ENCODE results near the gene ISOC2.
"Not testable (repeated sequence)": the region's sequence is repeated elsewhere in the genome, so short reads cannot be mapped to it uniquely, and the experiment has no call there.

The ISOC2 gene

DNA sequence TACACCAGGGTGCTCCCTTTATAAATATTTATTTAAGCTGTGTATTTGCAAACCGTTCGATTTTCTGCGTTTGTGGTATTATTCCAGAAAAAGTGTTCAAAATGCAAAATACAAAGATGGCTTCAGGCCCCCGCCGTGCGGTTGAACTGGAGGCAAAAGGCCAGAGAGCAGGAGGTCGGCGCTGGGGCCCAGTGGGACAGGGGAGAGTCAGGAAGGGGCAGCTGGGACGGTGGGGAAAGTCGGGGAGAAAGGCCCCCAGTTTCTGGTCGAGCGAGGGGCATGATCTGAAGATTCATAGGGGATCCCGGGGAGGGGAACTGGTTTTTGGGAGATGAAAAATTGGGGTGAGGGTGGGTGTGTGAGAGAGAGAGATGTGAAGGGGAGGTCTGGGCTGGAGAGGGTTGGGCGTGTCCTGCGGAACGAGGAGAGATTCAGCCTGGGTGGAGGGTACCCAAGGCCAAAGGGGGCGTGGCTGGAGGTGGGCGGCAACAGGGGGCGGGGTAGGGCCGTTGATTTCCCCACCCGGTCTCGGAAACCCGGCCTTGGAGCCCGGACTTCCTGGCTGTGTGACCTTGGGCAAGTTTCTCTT lies 678 bp downstream of the ISOC2 start:
- peak in 34 of 56 donors; percentile 12 to 66 (median 41) for DNase-seq

GRCh38 chr19:55459950-55460657 lies 1.3 kb downstream of the ISOC2 start:
- peak in 2 of 56 donors; percentile 17 to 38 for DNase-seq

GRCh38 chr19:55459551-55459949 lies 1.9 kb downstream of the ISOC2 start:
- DNase-seq: no peak

DNA sequence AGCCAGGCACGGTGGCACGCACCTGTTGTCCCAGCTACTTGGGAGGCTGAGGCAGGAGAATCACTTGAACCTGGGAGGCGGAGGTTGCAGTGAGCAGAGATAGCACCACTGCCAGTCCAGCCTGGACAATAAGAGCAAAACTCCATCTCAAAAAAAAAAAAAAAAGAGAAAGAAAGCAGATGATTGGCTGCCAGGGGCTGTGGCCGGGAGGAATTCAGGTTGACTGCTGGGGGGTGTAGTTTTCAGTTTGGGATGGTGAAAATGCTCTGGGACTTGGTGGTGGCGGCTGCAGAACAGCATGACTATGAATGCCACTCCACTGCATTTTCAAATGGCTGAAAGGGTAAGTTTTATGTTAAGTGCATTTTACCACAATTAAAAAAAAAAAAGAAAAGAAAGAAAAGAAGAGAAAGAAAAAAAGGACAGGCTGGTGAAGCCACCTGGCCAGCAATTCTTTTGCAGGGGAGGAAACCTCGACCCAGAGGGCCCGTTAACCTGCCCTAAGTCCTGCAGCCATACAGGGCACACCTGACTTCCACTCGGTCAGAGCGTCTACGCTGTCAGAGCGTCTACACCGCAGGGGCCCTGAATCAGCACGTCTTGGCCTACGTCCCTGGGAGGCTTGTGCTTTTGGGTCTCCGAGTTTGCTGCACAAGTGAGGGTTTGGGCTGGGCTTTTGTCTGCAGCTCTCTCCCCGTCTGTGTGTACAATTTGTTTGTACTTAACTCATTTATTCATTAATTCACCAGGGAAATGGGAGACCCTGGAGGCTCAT lies 3.6 kb downstream of the ISOC2 start:
- no peak for DNase-seq

DNA sequence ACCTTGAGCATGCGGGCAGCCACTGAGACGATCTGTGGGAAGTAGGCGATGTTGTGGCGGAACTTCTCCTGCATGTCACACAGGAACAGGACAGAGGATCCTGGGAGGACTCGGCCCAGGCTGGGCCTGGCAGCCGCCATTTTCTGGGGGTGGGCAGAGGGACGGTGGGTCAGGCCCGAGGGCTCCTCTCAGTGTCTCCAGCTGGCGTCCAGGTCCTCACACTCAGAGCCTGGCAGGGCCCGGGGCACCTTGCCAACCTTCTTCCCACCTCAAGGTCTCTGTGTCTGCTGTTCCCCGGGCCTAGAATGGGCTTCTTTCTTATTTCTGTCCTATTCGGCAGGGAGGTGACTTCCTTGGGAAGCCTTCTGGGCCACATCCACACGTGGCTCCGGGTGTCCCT lies 5.1 kb downstream of the ISOC2 start:
- no peak for DNase-seq

DNA sequence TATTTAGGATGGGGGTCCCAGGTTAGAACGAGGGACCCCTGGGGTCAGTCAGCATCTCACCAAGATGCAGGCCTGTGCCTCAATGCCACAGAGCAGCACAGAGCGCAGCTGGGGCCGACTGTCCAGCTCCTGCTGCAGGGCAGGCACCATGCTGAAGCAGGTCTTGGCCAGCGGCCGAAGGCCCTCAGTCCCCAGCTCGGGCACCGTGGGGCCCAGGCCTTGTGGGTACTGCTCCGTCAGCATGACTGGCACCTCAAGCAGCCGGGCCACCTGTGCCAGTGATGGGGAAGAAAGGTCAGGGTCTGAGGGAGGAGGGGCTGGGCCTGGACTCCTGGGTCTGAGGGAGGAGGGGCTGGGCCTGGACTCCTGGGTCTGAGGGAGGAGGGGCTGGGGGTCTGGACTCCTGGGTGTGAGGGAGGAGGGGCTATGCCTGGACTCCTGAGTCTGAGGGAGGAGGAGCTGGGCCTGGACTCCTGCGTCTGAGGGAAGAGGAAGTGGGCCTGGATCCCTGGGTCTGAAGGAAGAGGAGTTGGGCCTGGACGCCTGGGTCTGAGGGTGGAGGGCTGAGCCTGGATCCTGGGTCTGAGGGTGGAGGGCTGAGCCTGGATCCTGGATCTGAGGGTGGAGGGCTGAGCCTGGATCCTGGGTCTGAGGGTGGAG lies 5.7 kb downstream of the ISOC2 start:
- DNase-seq: no peak

GRCh38 chr19:55454787-55455243 lies 6.6 kb downstream of the ISOC2 start:
- peak in 36 of 56 donors; percentile 11 to 75 (median 39) for DNase-seq

GRCh38 chr19:55453511-55454260 lies 7.8 kb downstream of the ISOC2 start:
- no peak for DNase-seq

DNA sequence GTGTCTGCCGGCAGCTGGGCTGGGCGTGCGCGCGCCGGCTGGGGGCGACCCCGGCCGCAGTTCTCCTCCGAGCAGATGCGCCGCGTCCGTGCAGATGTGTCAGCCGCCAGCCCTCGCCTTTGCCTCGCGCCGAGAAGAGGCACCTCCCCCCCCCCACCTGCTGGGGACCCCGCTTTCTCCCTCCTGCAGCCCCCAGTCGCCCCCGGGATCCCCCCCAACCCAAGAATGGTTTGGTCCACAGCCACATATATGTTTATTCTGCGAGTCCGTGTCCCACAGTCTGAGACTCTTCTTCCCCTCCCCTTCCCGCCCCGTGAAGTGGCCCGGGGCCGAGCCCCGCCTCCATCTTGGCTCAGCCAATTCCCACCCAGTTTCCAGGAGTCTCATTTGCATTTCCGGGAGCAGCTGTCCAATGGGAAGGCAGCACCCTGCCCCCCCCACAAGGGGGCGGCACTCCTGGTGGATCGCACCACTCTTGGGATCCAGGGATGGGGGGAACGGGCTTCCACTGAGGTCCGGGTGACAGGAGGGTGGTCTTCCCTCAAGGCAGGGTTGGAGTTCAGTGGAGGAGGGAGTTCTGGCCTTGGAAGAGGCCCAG lies 8.6 kb downstream of the ISOC2 start:
- DNase-seq: peak; percentile 32 to 98 (median 91)

GRCh38 chr19:55451965-55452748 lies 9.3 kb downstream of the ISOC2 start:
- DNase-seq: peak in 36 of 56 donors; percentile 18 to 75 (median 49)

- peak in 3 of 56 donors; percentile 40 to 57 (median 46) for DNase-seq
Measured at GRCh38 chr19:55451163-55451964, 10.1 kb downstream of the ISOC2 start.

DNA sequence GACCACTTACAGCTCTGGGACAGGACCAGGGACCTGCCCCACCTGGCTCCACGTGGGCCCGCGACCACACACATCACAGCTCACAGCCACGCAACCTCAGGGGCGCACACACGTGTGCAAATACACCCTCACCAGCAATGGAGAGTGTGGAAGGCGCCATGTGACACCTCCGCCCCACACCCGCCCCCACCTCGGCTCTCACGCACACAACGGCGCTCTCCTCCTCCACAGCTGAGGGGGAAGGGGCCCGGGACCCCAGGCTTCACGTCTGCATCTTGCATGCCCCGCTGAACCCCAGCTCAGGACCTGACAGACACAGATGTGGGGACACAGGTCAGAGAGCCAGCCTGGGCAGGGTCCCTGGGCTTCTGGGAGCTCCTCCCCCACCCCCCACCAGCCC lies 12.0 kb downstream of the ISOC2 start:
- no peak for DNase-seq

- not testable (repeated sequence) for DNase-seq
Measured at GRCh38 chr19:55448175-55448490, 13.3 kb downstream of the ISOC2 start.

GRCh38 chr19:55447421-55448174 lies 13.8 kb downstream of the ISOC2 start:
- DNase-seq: peak in 53 of 56 donors; percentile 9 to 86 (median 62)

- DNase-seq: no peak
Measured at GRCh38 chr19:55446060-55446459, 15.4 kb downstream of the ISOC2 start.

DNA sequence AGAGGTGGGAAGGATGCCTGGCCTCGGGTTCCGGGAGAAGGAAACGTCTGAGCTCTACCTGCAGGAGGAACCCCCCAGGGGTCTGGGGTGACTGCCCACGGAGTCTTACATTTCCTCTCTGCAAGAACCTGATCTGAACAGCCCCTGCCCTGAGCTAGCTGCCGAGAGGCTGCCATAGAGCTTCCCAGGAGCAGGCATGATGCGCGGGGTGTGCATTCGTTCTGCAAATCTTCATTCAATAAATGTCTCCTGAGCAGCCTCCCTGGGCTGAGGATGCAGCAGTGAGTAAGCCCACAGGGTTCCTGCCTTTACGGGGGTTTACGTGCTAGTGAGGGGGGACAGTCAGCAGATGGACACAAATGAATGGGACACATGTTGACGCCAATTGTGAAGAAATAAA lies 16.8 kb downstream of the ISOC2 start:
- peak in 5 of 56 donors; percentile 11 to 48 (median 46) for DNase-seq

DNA sequence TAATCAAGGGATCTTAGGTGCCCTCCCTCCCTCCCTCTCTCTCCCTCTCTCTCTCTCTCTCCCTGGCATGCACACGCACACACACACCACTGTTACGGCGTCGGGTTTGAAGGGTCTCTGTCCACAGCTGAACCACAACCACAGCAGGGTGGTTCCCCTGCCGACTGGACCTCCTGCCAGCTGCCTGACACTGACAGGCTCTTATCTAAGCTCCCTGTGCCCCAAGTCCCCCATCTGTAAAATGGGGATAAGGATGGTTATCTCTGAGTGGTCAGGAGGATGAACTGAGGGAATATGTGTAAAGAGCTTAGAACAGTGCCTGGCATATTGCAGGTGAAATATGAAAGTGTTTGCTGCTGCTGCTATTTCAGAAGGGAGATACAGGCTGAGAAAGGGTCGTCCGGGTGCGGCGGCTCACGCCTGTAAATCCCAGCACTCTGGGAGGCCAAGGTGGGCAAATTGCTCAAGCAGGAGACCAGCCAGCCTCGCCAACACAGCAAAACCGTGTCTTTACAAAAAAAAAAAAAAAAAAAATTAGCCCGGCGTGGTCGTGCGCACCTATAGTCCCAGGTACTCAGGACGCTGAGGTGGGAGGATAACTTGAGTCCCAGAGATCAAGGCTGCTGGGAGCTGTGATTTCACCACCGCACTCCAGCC lies 17.5 kb downstream of the ISOC2 start:
- DNase-seq: no peak

All from amygdala (tissue), 56 donors.